Purkinje cell (primary cell): ENCODE data around the gene PCMT1. TPM values are rescaled to one million over a fixed set of nuclear protein-coding genes. Genes with fewer than 3 reads are reported as not detected.

ENCODE experiments used
- polyA plus RNA-seq: library from polyadenylated mRNA; unstranded; fragments of >200 nt; fragmentation: Nextera tagmentation; gene quantifications from 2 replicates; pipeline ENCODE4 v1.2.1, GENCODE V29; 2014

The PCMT1 gene
- 413 and 492 TPM in 2 replicates for polyA plus RNA-seq

DNA sequence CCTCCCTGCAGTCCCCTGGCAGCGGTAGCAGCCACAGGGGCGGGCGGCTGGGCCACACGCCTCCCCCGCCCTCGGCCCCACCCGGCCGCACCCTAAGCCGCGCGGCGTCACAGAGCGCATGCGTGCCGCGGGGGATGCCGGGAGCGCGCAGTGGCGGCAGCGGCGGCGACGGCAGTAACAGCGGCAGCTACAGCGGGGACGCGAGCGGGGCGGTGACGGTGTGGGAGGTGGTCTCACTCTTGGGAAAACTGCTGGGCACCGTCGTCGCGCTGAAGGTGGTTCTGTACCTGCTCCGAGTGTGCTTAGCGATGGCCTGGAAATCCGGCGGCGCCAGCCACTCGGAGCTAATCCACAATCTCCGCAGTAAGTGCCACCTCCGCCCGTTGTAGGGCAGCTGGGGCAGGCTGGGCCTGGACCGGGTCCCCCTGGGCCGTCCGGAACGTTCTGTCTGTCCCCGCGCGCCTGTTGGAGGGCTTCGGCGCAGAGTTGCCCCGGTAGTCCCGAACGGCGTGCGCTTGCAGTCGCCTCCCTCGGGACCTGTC, at the start of gene PCMT1:
PCMT1 (plus strand) TSS at position 148 of the 542 bp plus-strand sequence; CDS start at position 309, 161 bp downstream.

DNA sequence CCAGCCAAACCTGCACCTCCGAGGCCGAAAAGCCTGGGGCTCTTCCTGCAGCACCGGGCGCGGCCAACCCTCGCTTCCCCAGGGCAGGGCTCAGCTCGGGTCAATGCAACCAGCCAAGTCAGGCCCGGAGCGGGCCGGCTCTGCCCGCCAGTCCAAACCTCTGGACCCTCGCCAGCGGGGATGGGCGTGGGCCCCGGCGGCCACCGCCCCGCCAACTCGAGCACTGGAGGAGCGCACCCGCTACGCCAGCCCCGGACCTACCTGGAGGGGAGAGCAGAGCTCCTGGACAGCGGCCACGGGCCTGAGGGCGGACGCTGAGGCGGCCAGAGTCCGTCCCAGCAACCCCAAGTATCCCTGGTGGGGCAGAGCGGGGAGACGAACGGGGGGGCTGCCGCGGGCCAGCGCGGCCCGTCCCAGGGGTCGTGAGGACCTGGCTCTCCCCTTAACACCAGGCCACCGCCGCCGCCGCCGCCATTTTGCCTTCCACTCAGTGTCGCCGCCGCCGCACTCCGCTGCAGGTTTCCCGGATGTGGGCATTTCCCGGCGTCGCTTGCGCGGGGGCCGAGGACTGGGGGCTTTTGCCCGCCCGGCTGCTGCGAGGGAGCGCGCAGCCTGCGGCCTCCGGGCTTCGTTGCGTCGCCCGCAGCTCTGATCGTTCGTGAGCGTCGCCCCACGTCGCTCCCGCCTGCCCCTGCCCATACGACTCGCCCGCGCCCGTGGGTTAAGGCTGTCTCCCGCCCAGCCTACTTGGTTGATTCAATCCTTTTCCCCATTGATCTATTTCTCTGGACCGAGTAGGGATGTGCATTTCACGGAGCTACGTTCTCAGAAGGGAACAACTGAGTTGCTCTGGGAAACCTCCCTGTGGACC, 31.7 kb upstream of the PCMT1 start, which contains the start of gene LATS1:
LATS1 (minus strand) TSS at position 514 of the 871 bp plus-strand sequence. CDS start 15,975 bp downstream, outside the sequence.

GRCh38 chr6:149746147-149746946, 3.2 kb upstream of the PCMT1 start, which contains the start of gene NUP43:
TSS of gene NUP43 (minus strand) at chr6:149746529. CDS start at chr6:149746495, 34 bp downstream.

Other genes starting within 250 kb of the PCMT1 start
- 36.9 and 55.7 TPM in 2 replicates for gene PPIL4, start 203.7 kb upstream of the PCMT1 start, polyA plus RNA-seq
- 10.2 and 12.9 TPM in 2 replicates for gene GINM1, start 183.4 kb upstream of the PCMT1 start, polyA plus RNA-seq
- 3.3 and 7.6 TPM in 2 replicates for gene KATNA1, start 101.0 kb upstream of the PCMT1 start, polyA plus RNA-seq
- 5.4 and 8.0 TPM in 2 replicates for gene LATS1, start 31.6 kb upstream of the PCMT1 start, polyA plus RNA-seq
- gene NUP43, start 3.2 kb upstream of the PCMT1 start, polyA plus RNA-seq: 9.1 and 13.5 TPM in 2 replicates
- gene LRP11, start 114.6 kb downstream of the PCMT1 start, polyA plus RNA-seq: 46.1 and 48.8 TPM in 2 replicates
- gene RAET1E, start 148.4 kb downstream of the PCMT1 start, polyA plus RNA-seq: 0.34 TPM in 1 of 2 replicates, not detected in the other
- not detected in 2 replicates for gene RAET1G, start 173.4 kb downstream of the PCMT1 start, polyA plus RNA-seq
- 5.6 and 9.5 TPM in 2 replicates for gene ULBP2, start 192.3 kb downstream of the PCMT1 start, polyA plus RNA-seq
- not detected in 2 replicates for gene ULBP1, start 214.2 kb downstream of the PCMT1 start, polyA plus RNA-seq